ENCODE data around the gene CLIP4. TPM values are rescaled to one million over a fixed set of nuclear protein-coding genes. Genes with fewer than 3 reads are reported as not detected.

Gene CLIP4
- total and polyA plus RNA-seq, 2 of the 13 experiments (the other 11 are each of a cell fraction or from before 2014, with no cell fraction given) = 0.46 to 0.49 TPM

DNA sequence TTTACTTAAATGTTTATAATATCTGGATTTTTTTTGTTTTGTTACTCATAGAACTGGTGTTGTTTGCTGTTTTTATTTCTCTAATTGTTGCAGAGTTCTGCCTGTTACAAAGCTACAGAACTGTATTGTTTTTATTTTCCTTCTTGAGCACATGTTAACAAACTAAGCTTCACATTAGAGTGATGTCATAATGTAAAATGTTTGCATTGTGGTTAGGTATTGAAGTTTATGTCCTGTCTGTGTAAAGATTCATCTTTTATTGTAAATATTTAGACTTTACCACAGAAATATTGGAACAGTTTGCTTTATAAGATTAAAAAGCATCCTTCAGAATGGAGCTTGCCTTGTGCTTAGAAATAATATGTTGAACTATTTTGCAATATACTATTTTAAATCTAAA lies 67.7 kb downstream of the CLIP4 start:
- H3K79me2 ChIP-seq (ENCODE audit: insufficient read depth, low read length) = no peaks in the 10 kb centered on the region
- ATAC-seq (no peak), FAIRE-seq (no peak), DNase-seq (ENCODE audit: low spot score) (no peak)
- H4K20me1 ChIP-seq (ENCODE audit: insufficient read depth, low read length) = no peaks in the 10 kb centered on the region
- no peak overlapping the region for H2AFZ ChIP-seq (ENCODE audit: low read length)
- H3K9me3 ChIP-seq (ENCODE audit: low read length) = no peaks in the 10 kb centered on the region
- no peak overlapping the region for H3K27ac ChIP-seq (ENCODE audit: extremely low read length, insufficient read depth, low read length)
- H3K9ac ChIP-seq (ENCODE audit: insufficient read depth, low read depth, low read length) = no peak overlapping the region
- H3K4me1 ChIP-seq (ENCODE audit: insufficient read depth, low read length) = no peaks in the 10 kb centered on the region
- ChIA-PET POLR2A (no interaction called here), CTCF (ENCODE audit: low intra/inter-chr PET ratio, low total read pairs) (no interaction called here)
- no peak overlapping the region for H3K4me2 ChIP-seq (ENCODE audit: low read depth, low read length)
- H3K27me3 ChIP-seq (ENCODE audit: control insufficient read depth in 1 of 2, insufficient read depth in 2 of 2, low read length in 2 of 2) = no peaks in the 10 kb centered on the region; a peak in 1 of 5 replicates
- BruUV-seq (replicated peaks) = no TSS peak
- no peak for TF ChIP-seq ADNP (CRISPR knock-in tag; IDR thresholded peaks at IDR 0.05)
- peak; percentile 75 for TF ChIP-seq ATF7 (IDR thresholded peaks at IDR 0.05)
- no peak for TF ChIP-seq ATF7 (CRISPR knock-in tag; IDR thresholded peaks at IDR 0.05)
- TF ChIP-seq CREB1 (IDR thresholded peaks at IDR 0.05) = 0 out of 2 replicates have a peak, but pooled peaks have one; percentile 10
- no peak for TF ChIP-seq CREB1 (CRISPR knock-in tag; IDR thresholded peaks at IDR 0.05)
- intact Hi-C loops (cut with micrococcal nuclease; ENCODE audit: unreplicated experiment) = no loop called here
- in situ Hi-C loops (cut with HindIII; ENCODE audit: extremely low pct_ligation_motif_present, low pct_unique_long_range_greater_than_20kb) = no loop called here
- no peak overlapping the region for H3K4me3 ChIP-seq (replicated peaks in 1 of 3; ENCODE audit: insufficient read depth in 1 of 3, low read depth in 2 of 3, low read length in 3 of 3)
- no peaks in the 10 kb centered on the region for H3K36me3 ChIP-seq (replicated peaks in 1 of 2; ENCODE audit: control insufficient read depth in 1 of 2, insufficient read depth in 2 of 2, low read length in 2 of 2)

DNA sequence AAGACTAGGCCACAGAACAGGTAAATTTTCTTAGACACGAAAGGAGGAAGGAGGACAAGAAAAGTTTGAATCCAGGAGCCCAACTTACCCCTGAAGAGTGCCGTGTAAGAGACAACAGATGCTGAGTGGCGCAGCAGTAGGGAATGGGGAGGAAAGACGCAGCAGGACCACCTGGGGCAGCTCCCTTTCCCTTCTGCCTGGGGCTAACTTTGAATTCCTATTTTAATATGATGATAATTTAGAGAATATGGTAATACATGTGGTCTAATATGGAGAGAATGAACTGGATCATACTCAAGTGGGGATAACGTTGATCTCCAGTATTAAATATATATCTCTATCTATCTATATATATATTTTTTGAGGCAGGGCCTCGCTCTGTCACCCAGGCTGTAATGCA lies 69.3 kb downstream of the CLIP4 start:
- in situ Hi-C loops (cut with HindIII; ENCODE audit: extremely low pct_ligation_motif_present, low pct_unique_long_range_greater_than_20kb) = no loop called here
- Histone ChIP-seq H3K27me3 (ENCODE audit: control insufficient read depth in 1 of 2, insufficient read depth in 2 of 2, low read length in 2 of 2) (no peaks in the 10 kb centered on the region; a peak in 1 of 5 replicates), H3K9ac (ENCODE audit: insufficient read depth, low read depth, low read length) (no peak overlapping the region), H3K4me2 (ENCODE audit: low read depth, low read length) (no peak overlapping the region), H3K4me3 (replicated peaks in 1 of 3; ENCODE audit: insufficient read depth in 1 of 3, low read depth in 2 of 3, low read length in 3 of 3) (no peak overlapping the region), H3K9me3 (ENCODE audit: low read length) (no peaks in the 10 kb centered on the region), H3K79me2 (ENCODE audit: insufficient read depth, low read length) (no peaks in the 10 kb centered on the region), H2AFZ (ENCODE audit: low read length) (no peak overlapping the region), H3K27ac (ENCODE audit: extremely low read length, insufficient read depth, low read length) (no peak overlapping the region), H4K20me1 (ENCODE audit: insufficient read depth, low read length) (no peaks in the 10 kb centered on the region), H3K4me1 (ENCODE audit: insufficient read depth, low read length) (no peaks in the 10 kb centered on the region), H3K36me3 (replicated peaks in 1 of 2; ENCODE audit: control insufficient read depth in 1 of 2, insufficient read depth in 2 of 2, low read length in 2 of 2) (no peaks in the 10 kb centered on the region)
- BruUV-seq (replicated peaks) = no TSS peak
- FAIRE-seq (no peak), DNase-seq (ENCODE audit: low spot score) (no peak), ATAC-seq (no peak)
- intact Hi-C loops (cut with micrococcal nuclease; ENCODE audit: unreplicated experiment) = no loop called here
- POLR2A ChIA-PET = no interaction called here
- CTCF ChIA-PET (ENCODE audit: low intra/inter-chr PET ratio, low total read pairs) = no interaction called here
- WGBS (ENCODE audit: low lambda C conversion rate) = 37% methylated on average over 6 of the region's 6 CpGs
- TF ChIP-seq, protein P1, sequence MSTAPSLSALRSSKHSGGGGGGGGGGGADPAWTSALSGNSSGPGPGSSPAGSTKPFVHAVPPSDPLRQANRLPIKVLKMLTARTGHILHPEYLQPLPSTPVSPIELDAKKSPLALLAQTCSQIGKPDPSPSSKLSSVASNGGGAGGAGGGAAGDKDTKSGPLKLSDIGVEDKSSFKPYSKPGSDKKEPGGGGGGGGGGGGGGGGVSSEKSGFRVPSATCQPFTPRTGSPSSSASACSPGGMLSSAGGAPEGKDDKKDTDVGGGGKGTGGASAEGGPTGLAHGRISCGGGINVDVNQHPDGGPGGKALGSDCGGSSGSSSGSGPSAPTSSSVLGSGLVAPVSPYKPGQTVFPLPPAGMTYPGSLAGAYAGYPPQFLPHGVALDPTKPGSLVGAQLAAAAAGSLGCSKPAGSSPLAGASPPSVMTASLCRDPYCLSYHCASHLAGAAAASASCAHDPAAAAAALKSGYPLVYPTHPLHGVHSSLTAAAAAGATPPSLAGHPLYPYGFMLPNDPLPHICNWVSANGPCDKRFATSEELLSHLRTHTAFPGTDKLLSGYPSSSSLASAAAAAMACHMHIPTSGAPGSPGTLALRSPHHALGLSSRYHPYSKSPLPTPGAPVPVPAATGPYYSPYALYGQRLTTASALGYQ (CRISPR knock-in tag; IDR thresholded peaks at IDR 0.05) = no peak
- TF ChIP-seq ATRX (CRISPR knock-in tag; IDR thresholded peaks at IDR 0.05; ENCODE audit: borderline replicate concordance) = no peak
- TF ChIP-seq, protein P2, sequence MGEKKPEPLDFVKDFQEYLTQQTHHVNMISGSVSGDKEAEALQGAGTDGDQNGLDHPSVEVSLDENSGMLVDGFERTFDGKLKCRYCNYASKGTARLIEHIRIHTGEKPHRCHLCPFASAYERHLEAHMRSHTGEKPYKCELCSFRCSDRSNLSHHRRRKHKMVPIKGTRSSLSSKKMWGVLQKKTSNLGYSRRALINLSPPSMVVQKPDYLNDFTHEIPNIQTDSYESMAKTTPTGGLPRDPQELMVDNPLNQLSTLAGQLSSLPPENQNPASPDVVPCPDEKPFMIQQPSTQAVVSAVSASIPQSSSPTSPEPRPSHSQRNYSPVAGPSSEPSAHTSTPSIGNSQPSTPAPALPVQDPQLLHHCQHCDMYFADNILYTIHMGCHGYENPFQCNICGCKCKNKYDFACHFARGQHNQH (CRISPR knock-in tag; IDR thresholded peaks at IDR 0.05) = no peak
- no peak for TF ChIP-seq TBX2 (CRISPR knock-in tag; IDR thresholded peaks at IDR 0.05; ENCODE audit: borderline replicate concordance)
- no peak for TF ChIP-seq ZNF441 (CRISPR knock-in tag; IDR thresholded peaks at IDR 0.05; ENCODE audit: borderline replicate concordance)
- TF ChIP-seq, protein P3, sequence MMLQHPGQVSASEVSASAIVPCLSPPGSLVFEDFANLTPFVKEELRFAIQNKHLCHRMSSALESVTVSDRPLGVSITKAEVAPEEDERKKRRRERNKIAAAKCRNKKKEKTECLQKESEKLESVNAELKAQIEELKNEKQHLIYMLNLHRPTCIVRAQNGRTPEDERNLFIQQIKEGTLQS (CRISPR knock-in tag; IDR thresholded peaks at IDR 0.05) = no peak
- TF ChIP-seq, protein P4, sequence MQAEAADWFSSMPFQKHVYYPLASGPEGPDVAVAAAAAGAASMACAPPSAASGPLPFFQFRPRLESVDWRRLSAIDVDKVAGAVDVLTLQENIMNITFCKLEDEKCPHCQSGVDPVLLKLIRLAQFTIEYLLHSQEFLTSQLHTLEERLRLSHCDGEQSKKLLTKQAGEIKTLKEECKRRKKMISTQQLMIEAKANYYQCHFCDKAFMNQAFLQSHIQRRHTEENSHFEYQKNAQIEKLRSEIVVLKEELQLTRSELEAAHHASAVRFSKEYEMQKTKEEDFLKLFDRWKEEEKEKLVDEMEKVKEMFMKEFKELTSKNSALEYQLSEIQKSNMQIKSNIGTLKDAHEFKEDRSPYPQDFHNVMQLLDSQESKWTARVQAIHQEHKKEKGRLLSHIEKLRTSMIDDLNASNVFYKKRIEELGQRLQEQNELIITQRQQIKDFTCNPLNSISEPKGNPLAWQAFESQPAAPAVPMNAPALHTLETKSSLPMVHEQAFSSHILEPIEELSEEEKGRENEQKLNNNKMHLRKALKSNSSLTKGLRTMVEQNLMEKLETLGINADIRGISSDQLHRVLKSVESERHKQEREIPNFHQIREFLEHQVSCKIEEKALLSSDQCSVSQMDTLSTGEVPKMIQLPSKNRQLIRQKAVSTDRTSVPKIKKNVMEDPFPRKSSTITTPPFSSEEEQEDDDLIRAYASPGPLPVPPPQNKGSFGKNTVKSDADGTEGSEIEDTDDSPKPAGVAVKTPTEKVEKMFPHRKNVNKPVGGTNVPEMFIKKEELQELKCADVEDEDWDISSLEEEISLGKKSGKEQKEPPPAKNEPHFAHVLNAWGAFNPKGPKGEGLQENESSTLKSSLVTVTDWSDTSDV (CRISPR knock-in tag; IDR thresholded peaks at IDR 0.05) = no peak
- no peak for TF ChIP-seq TBX3 (IDR thresholded peaks at IDR 0.05; ENCODE audit: borderline replicate concordance)
- TF ChIP-seq ZNF615 (CRISPR knock-in tag; IDR thresholded peaks at IDR 0.05; ENCODE audit: borderline replicate concordance) = no peak
- no peak for TF ChIP-seq SMAD3 (CRISPR knock-in tag; IDR thresholded peaks at IDR 0.05)
